ENCODE measurements around the gene VDAC1.
"Not testable (repeated sequence)": the region's sequence is repeated elsewhere in the genome, so short reads cannot be mapped to it uniquely, and the experiment has no call there.

The VDAC1 gene

GRCh38 chr5:133942614-133943474 is 61.9 kb downstream of the VDAC1 start:
- no peak for DNase-seq (ENCODE audit: low read depth in 2 of 3, low spot score in 1 of 3)

DNA sequence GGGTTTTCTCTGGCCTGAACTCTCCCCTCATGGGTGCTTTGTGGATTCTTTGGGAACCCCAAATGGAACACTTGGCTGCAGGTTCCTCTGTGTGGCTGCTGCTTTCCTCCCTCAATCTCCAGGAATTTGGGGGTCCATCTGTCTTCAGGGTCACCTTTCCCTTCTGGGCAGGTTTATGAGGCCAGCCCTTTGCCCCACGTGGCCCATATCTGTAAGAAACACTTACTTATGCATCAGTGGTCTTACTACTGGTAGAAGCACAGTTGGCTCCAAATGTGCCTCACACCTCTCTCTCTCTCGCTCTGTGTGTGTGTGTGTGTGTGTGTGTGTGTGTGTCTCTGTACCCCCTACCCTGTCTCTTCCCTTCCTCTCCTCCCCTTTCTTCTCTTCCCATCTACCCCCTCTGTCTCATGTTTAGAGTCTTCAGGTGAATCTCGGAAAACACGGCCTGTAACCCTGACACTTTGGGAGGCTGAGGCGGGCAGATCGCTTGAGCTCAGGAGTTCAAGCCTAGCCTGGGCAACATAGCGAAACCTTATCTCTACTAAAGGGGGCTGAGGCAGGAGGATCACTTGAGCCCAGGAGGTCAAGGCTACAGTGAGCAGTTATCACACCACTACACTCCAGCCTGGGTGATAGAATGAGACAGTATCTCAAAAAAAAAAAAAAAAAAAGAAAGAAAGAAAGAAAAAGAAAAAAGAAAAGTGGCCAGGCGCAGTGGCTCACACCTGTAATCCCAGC is 63.1 kb downstream of the VDAC1 start:
- DNase-seq (ENCODE audit: low read depth in 2 of 3, low spot score in 1 of 3) = no peak

GRCh38 chr5:133939668-133940067 is 65.1 kb downstream of the VDAC1 start:
- DNase-seq (ENCODE audit: low read depth in 2 of 3, low spot score in 1 of 3) = no peak

GRCh38 chr5:133938929-133939328 is 65.8 kb downstream of the VDAC1 start:
- DNase-seq (ENCODE audit: low read depth in 2 of 3, low spot score in 1 of 3) = no peak

- no peak for DNase-seq (ENCODE audit: low read depth in 2 of 3, low spot score in 1 of 3)
These were observed 66.5 kb downstream of the VDAC1 start for GRCh38 chr5:133938039-133938821.

DNA sequence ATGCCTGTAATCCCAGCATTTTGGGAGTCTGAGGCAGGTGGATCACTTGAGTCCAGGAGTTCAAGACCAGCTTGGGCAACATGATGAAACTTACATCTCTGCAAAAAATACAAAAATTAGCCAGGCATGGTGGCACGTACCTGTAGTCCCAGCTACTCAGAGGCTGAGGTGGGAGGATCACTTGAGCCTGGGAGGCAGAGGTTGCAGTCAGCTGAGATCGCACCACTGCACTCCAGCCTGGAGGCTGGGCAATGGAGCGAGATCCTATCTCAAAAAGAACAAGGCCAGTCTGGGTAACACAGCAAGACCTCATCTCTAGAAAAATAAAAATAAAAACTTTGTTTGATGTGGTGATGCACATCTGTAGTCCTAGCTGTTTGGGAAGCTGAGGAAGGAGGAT is 67.1 kb downstream of the VDAC1 start:
- not testable (repeated sequence) for DNase-seq (ENCODE audit: low read depth in 2 of 3, low spot score in 1 of 3)

DNA sequence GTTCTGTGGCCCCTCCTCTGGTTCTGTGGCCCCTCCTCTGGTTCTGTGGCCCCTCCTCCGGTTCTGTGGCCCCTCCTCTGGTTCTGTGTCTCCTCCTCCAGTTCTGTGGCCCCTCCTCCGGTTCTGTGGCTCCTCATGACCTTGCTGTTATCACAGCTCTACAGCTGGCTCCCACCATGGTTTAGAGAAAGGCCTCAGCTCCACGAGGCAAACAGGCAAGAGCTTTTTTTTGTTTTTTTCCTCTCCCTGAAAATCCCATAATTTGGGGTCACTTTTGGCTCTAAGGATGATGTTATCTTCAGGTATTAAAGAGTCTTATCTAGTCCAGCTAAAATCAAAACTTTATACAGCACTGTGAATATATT is 68.1 kb downstream of the VDAC1 start:
- no peak for DNase-seq (ENCODE audit: low read depth in 2 of 3, low spot score in 1 of 3)

DNA sequence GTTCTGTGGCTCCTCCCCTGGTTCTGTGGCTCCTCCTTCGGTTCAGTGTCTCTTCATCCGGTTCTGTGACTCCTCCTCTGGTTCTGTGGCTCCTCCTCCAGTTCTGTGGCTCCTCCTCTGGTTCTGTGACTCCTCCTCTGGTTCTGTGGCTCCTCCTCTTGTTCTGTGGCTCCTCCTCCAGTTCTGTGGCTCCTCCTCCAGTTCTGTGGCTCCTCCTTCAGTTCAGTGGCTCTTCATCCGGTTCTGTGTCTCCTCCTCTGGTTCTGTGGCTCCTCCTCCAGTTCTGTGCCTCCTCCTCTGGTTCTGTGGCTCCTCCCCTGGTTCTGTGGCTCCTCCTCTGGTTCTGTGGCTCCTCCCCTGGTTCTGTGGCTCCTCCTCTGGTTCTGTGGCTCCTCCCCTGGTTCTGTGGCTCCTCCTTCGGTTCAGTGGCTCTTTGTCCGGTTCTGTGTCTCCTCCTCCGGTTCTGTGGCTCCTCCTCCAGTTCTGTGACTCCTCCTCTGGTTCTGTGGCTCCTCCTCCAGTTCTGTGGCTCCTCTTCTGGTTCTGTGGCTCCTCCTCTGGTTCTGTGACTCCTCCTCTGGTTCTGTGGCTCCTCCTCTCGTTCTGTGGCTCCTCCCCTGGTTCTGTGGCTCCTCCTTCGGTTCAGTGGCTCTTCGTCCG is 68.7 kb downstream of the VDAC1 start:
- DNase-seq (ENCODE audit: low read depth in 2 of 3, low spot score in 1 of 3) = not testable (repeated sequence)

DNA sequence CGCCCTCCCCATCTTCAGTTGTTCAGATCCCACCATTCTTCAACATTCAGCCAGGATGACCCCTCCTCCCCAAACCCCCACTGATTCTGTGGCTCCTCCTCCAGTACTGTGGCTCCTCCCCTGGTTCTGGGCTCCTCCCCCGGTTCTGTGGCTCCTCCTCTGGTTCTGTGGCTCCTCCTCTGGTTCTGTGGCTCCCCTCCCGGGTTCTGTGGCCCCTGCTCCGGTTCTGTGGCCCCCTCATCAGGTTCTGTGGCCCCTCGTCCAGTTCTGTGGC is 69.2 kb downstream of the VDAC1 start:
- no peak for DNase-seq (ENCODE audit: low read depth in 2 of 3, low spot score in 1 of 3)

DNA sequence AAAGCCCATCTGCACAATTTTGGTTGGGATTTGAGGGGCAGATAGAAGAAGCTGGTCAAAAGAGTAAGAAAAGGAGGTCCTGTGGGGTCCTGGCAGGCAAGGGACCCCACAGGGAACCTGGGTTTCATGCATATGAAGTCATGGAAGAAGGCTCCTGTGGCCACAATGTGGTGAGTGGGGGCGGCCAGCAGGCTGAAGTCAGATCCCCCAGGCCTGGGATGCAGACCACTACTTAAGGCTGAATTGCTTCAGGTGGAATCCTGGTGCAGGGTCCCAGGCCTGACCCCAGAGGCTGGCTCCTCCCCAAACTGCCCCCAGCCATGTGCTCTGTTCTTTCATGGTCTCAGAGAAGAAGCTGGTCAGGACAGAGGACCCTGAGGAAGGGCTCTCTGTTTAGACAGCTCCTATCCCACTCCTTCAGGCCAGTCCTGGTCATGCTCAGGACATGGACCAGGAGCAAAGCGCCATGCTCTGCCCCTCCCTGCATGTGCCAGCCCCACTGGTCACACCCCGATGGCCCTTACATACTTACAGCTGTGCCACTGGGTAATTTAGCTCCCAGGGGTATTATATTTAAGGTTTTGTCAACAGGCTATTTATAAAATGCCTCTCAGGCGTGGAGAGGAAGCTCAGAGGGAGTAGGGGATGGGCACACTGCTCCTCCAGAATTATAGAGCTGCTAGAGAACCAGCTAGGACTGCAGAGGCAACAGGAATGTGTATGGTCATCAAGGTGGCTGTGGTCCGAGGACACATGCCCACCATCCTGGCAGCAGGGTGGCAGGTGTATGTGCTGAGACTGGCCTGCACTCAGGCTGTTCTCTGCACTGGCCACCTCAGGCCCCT is 69.7 kb downstream of the VDAC1 start:
- DNase-seq (ENCODE audit: low read depth in 2 of 3, low spot score in 1 of 3) = no peak

DNA sequence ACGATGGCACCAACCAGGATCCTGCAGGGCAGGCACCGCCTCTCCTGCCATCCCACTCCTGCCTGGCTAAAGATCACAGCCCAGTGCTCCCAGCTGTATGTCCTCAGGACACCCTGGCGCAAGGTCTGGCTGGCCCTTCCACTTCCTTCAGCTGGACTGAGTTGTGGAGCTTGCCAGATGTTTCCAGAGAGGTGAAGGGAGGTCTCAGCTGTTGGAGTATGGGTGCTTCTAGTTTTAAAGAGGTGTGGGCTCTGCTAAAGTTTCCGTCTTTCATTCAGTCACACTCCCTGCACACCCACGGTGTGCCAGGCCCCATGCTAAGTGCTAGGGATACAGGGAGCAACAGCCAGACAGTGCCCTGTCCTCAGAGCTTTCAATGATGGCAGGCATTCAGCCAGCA is 70.5 kb downstream of the VDAC1 start:
- DNase-seq (ENCODE audit: low read depth in 2 of 3, low spot score in 1 of 3) = no peak

DNA sequence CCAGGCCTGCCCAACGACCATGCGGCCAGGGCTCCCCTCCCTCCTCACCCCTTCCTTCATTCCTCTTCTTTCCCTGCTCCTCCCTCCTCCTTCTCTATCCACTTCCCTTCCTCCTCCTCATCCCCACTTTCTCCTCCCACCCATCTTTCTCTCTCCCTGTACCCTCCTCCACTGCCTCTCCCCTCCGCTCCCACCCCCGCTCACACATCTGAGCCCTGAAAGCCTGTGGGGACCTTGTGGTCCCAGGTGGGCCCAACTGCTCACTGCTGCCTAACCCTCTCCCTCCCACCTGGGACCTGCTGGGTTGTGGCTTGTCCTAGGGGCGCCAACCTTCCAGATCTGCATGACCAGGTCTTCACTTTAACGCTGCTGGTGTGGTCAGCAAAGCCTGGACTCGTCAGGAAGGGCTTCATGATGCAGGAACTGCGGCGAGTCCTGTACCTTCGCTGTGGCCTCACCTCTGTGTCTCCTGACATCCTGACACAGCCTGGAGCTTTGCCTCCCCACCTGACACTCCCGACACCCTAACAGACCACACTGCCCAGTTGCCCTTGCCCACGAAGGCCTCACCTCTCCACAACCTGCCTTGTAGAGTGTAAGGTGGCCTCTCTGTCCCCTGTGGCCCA is 71.0 kb downstream of the VDAC1 start:
- no peak for DNase-seq (ENCODE audit: low read depth in 2 of 3, low spot score in 1 of 3)

DNA sequence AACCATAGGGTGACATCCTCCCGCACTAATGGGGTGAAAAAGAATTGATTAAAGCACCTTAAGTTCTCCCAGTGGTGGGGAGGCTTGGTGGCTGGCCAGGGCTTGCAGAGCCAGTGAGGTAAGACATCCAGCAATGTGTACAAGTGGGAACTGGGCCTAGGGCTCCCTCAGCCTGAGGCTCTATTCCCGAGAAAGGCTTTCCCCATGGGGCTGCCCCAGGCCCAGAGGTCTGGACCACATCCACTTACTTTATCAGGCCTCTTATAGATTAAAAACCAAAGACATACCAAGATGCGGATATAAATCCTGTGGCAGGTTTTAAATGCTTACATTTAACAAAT is 71.6 kb downstream of the VDAC1 start:
- DNase-seq (ENCODE audit: low read depth in 2 of 3, low spot score in 1 of 3) = no peak

DNA sequence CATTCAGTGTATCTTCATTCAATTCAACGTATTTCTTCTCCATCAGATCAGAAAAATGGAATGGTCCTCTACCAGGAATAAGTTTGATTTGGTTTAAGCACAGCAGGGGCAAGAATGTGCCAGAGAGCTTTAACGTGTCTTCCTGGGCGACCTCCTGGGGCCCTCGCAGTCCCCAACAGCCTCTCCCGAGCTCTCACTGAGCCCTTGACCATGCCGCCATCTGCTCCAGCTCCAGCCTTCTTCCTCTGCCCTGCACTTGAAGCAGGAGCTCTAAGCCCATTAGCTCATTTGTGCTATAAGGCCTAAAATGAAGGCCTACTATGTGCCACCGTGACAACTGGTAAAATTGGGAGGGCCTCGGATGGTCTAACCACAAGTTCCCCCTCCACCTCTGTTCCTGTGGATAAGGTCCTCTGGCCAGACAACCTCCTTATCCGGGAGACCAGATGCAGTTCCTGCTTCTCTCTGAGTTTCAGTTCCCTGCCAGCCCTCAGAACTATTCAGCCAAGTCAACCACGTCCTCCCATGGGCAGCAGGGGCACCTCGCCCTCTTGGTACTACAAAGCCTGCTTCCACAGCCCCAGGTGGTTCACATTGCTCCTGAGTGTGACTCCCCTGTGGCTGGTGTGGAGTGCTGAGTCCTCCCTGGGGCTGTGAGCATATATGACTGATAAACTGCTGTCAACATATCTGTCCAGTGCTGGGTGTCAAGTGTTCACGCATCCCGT is 72.2 kb downstream of the VDAC1 start:
- no peak for DNase-seq (ENCODE audit: low read depth in 2 of 3, low spot score in 1 of 3)

- DNase-seq (ENCODE audit: low read depth in 2 of 3, low spot score in 1 of 3) = no peak
These were observed 73.2 kb downstream of the VDAC1 start for GRCh38 chr5:133931546-133931945.

- DNase-seq (ENCODE audit: low read depth in 2 of 3, low spot score in 1 of 3) = no peak
These were observed 74.0 kb downstream of the VDAC1 start for GRCh38 chr5:133930813-133931090.

DNA sequence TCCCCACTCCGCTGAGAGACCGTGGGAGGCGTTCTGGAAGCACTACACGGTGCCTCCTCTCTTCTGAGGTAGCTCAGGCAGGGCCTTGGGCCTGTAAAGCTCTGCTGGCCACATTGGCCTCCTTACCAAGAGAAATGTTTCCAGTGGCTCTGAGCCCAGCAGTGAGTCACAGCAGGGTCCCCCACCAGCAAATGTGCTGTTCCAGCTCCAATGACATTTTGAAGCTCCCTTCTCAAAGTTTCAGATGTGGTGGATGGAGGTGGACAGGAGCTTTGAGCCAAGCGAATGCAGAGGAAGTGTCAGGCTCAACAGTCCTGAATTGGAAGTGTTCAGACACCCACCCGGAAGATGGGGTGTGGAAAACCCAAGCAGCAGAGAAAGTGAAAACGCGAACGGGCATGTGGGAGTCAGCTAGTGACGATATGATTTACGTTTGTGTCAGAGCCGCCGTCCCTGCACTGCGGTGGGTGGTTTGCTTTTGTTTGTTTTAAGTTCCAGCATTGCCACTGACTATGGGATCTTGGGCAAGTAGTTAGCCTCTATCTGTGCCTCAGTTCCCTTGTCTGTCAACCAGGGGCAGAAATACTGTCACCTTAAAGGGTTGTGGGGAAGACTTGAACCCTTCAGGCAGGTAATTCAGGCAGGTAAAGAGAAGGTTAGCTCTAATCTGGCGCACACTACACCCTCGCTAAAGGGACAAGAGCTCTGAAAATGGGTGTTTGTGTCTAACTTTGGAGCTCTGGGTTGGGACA is 74.5 kb downstream of the VDAC1 start:
- DNase-seq (ENCODE audit: low read depth in 2 of 3, low spot score in 1 of 3) = peak; percentile 65 to 69 (median 68)

- no peak for DNase-seq (ENCODE audit: low read depth in 2 of 3, low spot score in 1 of 3)
These were observed 76.0 kb downstream of the VDAC1 start for GRCh38 chr5:133928587-133929393.

All from stimulated activated CD4-positive, alpha-beta T cell treated with anti-CD3 and anti-CD28 coated beads, Interleukin-12 subunit alpha, Interleukin-12 subunit beta, amount 100 ng/mL, for 48 hours (primary cell).